ENCODE measurements around the gene POU2F3. TPM values are rescaled to one million over a fixed set of nuclear protein-coding genes. Genes with fewer than 3 reads are reported as not detected.

Gene POU2F3
- total and polyA plus RNA-seq, 2 of the 8 experiments (the other 6 are each of a cell fraction or from before 2014, with no cell fraction given), result 1.0 to 2.1 TPM

GRCh38 chr11:120271672-120272071 lies 31.7 kb downstream of the POU2F3 start:
- no peaks in the 10 kb centered on the region for H3K79me1 ChIP-seq (ENCODE audit: low read depth, low read length)
- POLR2A ChIA-PET (ENCODE audit: partially characterized antibody), result no interaction called here
- H3K4me3 ChIP-seq (ENCODE audit: extremely low read depth in 1 of 4, insufficient read depth in 2 of 4, low read depth in 3 of 4, low read length in 4 of 4), result no peak overlapping the region
- H3K79me2 ChIP-seq (ENCODE audit: control insufficient read depth in 1 of 2, insufficient read depth in 2 of 2, low read length in 2 of 2), result no peaks in the 10 kb centered on the region
- FAIRE-seq (no peak), DNase-seq (ENCODE audit: low read depth in 1 of 2, low spot score in 2 of 2) (no peak)
- no peaks in the 10 kb centered on the region for H3K36me3 ChIP-seq (ENCODE audit: control insufficient read depth in 2 of 4, insufficient read depth in 4 of 4, low read length in 3 of 4)
- H3K27ac ChIP-seq (ENCODE audit: low read depth, low read length), result no peak overlapping the region
- no peak overlapping the region for H2BK20ac ChIP-seq (ENCODE audit: low read length)
- peaks cover 3% of the 10 kb centered on the region; the same call in 1 of the 2 replicates for H3K23me2 ChIP-seq (ENCODE audit: low read depth, low read length)
- no peaks in the 10 kb centered on the region for H3K9me3 ChIP-seq (ENCODE audit: insufficient read depth in 2 of 2, low read depth in 1 of 2, low read length in 1 of 2)
- no peaks in the 10 kb centered on the region for H3K27me3 ChIP-seq (replicated peaks in 1 of 4; ENCODE audit: control insufficient read depth in 3 of 4, extremely low read depth in 1 of 4, insufficient read depth in 3 of 4, low read length in 3 of 4)
- no peak overlapping the region for H3K56ac ChIP-seq (replicated peaks; ENCODE audit: insufficient read length, low read depth, low read length)
- H2BK120ac ChIP-seq (replicated peaks; ENCODE audit: low read depth, low read length), result no peak overlapping the region
- H2AFZ ChIP-seq (ENCODE audit: low read length), result no peak overlapping the region
- 83% methylated on average over 4 of the region's 5 CpGs; no CpG with 5 or more reads in 1 of the 2 experiments for WGBS, 2 experiments (ENCODE audit: extremely low coverage in 1 of 2, insufficient coverage in 1 of 2, insufficient read length in 1 of 2, insufficient replicate concordance in 2 of 2, low coverage in 1 of 2, low lambda C conversion rate in 2 of 2, missing lambda C conversion rate in 1 of 2)
- H3K4ac ChIP-seq (replicated peaks; ENCODE audit: insufficient read length, low read depth, low read length), result no peak overlapping the region
- no peak overlapping the region for H2BK15ac ChIP-seq (ENCODE audit: low read length)
- CTCF ChIA-PET (ENCODE audit: partially characterized antibody), result interaction anchor here (1.0 to 4.1 kb wide), 6 partner anchors 9 to 90 kb away, joined by 3 to 18 read pairs (median 3); no protein-coding TSS in a partner anchor
- H2AK5ac ChIP-seq (ENCODE audit: low read depth, low read length), result no peak overlapping the region
- no peak overlapping the region for H4K8ac ChIP-seq (ENCODE audit: extremely low read depth, insufficient read depth, low read length)
- H4K5ac ChIP-seq (ENCODE audit: insufficient read length, low read depth, low read length), result no peak overlapping the region
- H2BK5ac ChIP-seq (ENCODE audit: low read depth, low read length), result 0 out of 2 replicates have a peak overlapping the region, but pooled peaks have one; percentile 23
- H2BK12ac ChIP-seq (ENCODE audit: low read depth, low read length), result no peak overlapping the region
- H4K91ac ChIP-seq (replicated peaks; ENCODE audit: insufficient read length, low read length), result no peak overlapping the region
- H3K4me1 ChIP-seq (replicated peaks in 1 of 4; ENCODE audit: control insufficient read depth in 3 of 4, insufficient read depth in 4 of 4, low read length in 3 of 4), result no peaks in the 10 kb centered on the region
- H3K23ac ChIP-seq (ENCODE audit: insufficient read length), result no peak overlapping the region
- H3K9ac ChIP-seq (replicated peaks in 1 of 4; ENCODE audit: extremely low read depth in 1 of 4, low read depth in 3 of 4, low read length in 3 of 4), result no peak overlapping the region
- H3K4me2 ChIP-seq (ENCODE audit: insufficient read depth in 1 of 2, low read depth in 2 of 2, low read length in 2 of 2), result no peak overlapping the region
- no peak overlapping the region for H3K14ac ChIP-seq (ENCODE audit: insufficient read length)
- H4K20me1 ChIP-seq (replicated peaks in 1 of 2; ENCODE audit: control insufficient read depth in 1 of 2, insufficient read depth in 2 of 2, low read length in 2 of 2), result no peaks in the 10 kb centered on the region
- H3K18ac ChIP-seq (ENCODE audit: extremely low read depth, low read length), result no peak overlapping the region
- TF ChIP-seq TBP (IDR thresholded peaks at IDR 0.05; ENCODE audit: low read depth, low read length), result no peak
- no peak for TF ChIP-seq CBX8 (IDR thresholded peaks at IDR 0.05; ENCODE audit: borderline replicate concordance, low read depth, low read length)
- TF ChIP-seq BCL11A (IDR thresholded peaks at IDR 0.05; ENCODE audit: low read depth in 2 of 2, low read length in 2 of 2), result no peak
- no peak for TF ChIP-seq CHD2 (IDR thresholded peaks at IDR 0.05; ENCODE audit: low read length)
- TF ChIP-seq HDAC2 (IDR thresholded peaks at IDR 0.05; ENCODE audit: borderline replicate concordance in 1 of 2, low read depth in 2 of 2, low read length in 2 of 2), result no peak
- TF ChIP-seq POU5F1 (IDR thresholded peaks at IDR 0.05; ENCODE audit: low read depth, low read length), result no peak
- no peak for TF ChIP-seq TAF7 (optimal IDR thresholded peaks at IDR 0.05; ENCODE audit: borderline replicate concordance, low read depth, low read length)
- no peak for TF ChIP-seq GTF2F1 (IDR thresholded peaks at IDR 0.05; ENCODE audit: borderline replicate concordance, low read depth, low read length)
- no peak for TF ChIP-seq CREB1 (IDR thresholded peaks at IDR 0.05)
- no peak for TF ChIP-seq CBX5 (IDR thresholded peaks at IDR 0.05; ENCODE audit: low read depth, low read length)
- no peak for TF ChIP-seq RXRA (IDR thresholded peaks at IDR 0.05; ENCODE audit: insufficient read depth, low read depth, low read length)
- no peak for TF ChIP-seq ATF2 (IDR thresholded peaks at IDR 0.05; ENCODE audit: low read length)
- TF ChIP-seq SIX5 (IDR thresholded peaks at IDR 0.05; ENCODE audit: low read depth, low read length), result no peak
